ENCODE data around the gene GPRIN1.
"Not testable (repeated sequence)": the region's sequence is repeated elsewhere in the genome, so short reads cannot be mapped to it uniquely, and the experiment has no call there.

The GPRIN1 gene

GRCh38 chr5:176624938-176625337, 15.0 kb upstream of the GPRIN1 start:
- DNase-seq (ENCODE audit: low spot score) = no peak

- DNase-seq (ENCODE audit: low spot score) = no peak
Measured at GRCh38 chr5:176624142-176624541, 14.2 kb upstream of the GPRIN1 start.

- DNase-seq (ENCODE audit: low spot score) = no peak
Measured at GRCh38 chr5:176621661-176622079, 11.7 kb upstream of the GPRIN1 start.

GRCh38 chr5:176620333-176620981, 10.5 kb upstream of the GPRIN1 start:
- DNase-seq (ENCODE audit: low spot score) = no peak

- DNase-seq (ENCODE audit: low spot score) = no peak
Measured at GRCh38 chr5:176619569-176620332, 9.8 kb upstream of the GPRIN1 start.

- DNase-seq (ENCODE audit: low spot score) = no peak
Measured at GRCh38 chr5:176619203-176619568, 9.2 kb upstream of the GPRIN1 start.

GRCh38 chr5:176618783-176619182, 8.8 kb upstream of the GPRIN1 start:
- DNase-seq (ENCODE audit: low spot score) = no peak

- DNase-seq (ENCODE audit: low spot score) = no peak
Measured at GRCh38 chr5:176616511-176616910, 6.6 kb upstream of the GPRIN1 start.

GRCh38 chr5:176614805-176615478, 5.0 kb upstream of the GPRIN1 start:
- DNase-seq (ENCODE audit: low spot score) = no peak

GRCh38 chr5:176612855-176613254, 2.9 kb upstream of the GPRIN1 start:
- no peak for DNase-seq (ENCODE audit: low spot score)

GRCh38 chr5:176612008-176612407, 2.1 kb upstream of the GPRIN1 start:
- DNase-seq (ENCODE audit: low spot score) = no peak

- DNase-seq (ENCODE audit: low spot score) = no peak
Measured at GRCh38 chr5:176611435-176611834, 1.5 kb upstream of the GPRIN1 start.

GRCh38 chr5:176610435-176610773, 448 bp upstream of the GPRIN1 start:
- DNase-seq (ENCODE audit: low spot score) = no peak

- no peak for DNase-seq (ENCODE audit: low spot score)
Measured at GRCh38 chr5:176608937-176609723, 826 bp downstream of the GPRIN1 start.

- DNase-seq (ENCODE audit: low spot score) = no peak
Measured at GRCh38 chr5:176608142-176608705, 1.7 kb downstream of the GPRIN1 start.

- DNase-seq (ENCODE audit: low spot score) = no peak
Measured at GRCh38 chr5:176606875-176607274, 3.1 kb downstream of the GPRIN1 start.

- DNase-seq (ENCODE audit: low spot score) = no peak
Measured at GRCh38 chr5:176606032-176606431, 3.9 kb downstream of the GPRIN1 start.

GRCh38 chr5:176603091-176603490, 6.9 kb downstream of the GPRIN1 start:
- DNase-seq (ENCODE audit: low spot score) = no peak

- no peak for DNase-seq (ENCODE audit: low spot score)
Measured at GRCh38 chr5:176601901-176602482, 8.0 kb downstream of the GPRIN1 start.

GRCh38 chr5:176599749-176600430, 10.1 kb downstream of the GPRIN1 start:
- DNase-seq (ENCODE audit: low spot score) = not testable (repeated sequence)

All from NAMALWA (cell line).